Measurements from ENCODE around the gene NNMT. TPM values are rescaled to one million over a fixed set of nuclear protein-coding genes. Genes with fewer than 3 reads are reported as not detected.

NNMT gene
- total RNA-seq, 3 donors from 2014 or later: 13.1 to 112 (median 65.9) TPM

DNA sequence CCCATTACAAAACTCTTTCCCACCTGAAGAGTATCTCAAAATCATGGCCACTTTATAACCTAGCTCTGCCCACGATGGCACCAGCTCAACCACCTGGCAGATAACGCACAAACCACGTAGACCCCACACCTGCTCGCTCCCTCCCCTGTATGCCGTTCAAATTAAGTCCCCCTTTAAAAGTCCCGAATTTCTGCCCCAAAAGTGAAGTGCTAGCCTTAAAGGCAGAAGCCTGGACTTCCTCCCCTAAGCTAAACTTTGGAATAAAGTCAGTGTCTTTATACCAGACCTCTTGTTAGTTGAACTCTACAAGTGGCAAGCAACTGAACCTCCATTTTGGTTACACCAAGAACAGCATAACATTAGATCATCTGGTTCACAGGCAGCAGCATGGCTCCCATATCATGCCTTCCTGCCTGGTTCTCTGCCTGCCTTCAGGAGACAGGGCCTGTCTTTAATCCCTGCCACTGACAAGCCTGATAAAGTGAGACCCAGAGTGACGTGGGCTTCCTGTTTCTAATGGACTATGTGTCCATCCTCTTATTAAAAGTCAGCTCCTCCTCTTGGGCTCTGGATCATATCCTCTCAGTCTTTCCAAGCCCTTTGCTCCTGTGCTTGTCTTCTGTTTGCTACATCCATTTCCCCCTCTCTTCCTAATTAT, 32.6 kb upstream of the NNMT start:
- Histone ChIP-seq H3K9me3 (no peaks in the 10 kb centered on the region), H3K4me1 (ENCODE audit: low read depth) (no peaks in the 10 kb centered on the region), H3K4me3 (no peak overlapping the region), H3K36me3 (ENCODE audit: low read depth) (no peaks in the 10 kb centered on the region)
- ATAC-seq: no peak
- no peak for DNase-seq
- TF ChIP-seq, protein P1, sequence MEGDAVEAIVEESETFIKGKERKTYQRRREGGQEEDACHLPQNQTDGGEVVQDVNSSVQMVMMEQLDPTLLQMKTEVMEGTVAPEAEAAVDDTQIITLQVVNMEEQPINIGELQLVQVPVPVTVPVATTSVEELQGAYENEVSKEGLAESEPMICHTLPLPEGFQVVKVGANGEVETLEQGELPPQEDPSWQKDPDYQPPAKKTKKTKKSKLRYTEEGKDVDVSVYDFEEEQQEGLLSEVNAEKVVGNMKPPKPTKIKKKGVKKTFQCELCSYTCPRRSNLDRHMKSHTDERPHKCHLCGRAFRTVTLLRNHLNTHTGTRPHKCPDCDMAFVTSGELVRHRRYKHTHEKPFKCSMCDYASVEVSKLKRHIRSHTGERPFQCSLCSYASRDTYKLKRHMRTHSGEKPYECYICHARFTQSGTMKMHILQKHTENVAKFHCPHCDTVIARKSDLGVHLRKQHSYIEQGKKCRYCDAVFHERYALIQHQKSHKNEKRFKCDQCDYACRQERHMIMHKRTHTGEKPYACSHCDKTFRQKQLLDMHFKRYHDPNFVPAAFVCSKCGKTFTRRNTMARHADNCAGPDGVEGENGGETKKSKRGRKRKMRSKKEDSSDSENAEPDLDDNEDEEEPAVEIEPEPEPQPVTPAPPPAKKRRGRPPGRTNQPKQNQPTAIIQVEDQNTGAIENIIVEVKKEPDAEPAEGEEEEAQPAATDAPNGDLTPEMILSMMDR (IDR thresholded peaks at IDR 0.05): no peak
- intact Hi-C loops (cut with DNase I, micrococcal nuclease): loop anchor here (5.0 to 10.0 kb wide), 3 partner anchors 226 to 366 kb away; no protein-coding TSS in a partner anchor

DNA sequence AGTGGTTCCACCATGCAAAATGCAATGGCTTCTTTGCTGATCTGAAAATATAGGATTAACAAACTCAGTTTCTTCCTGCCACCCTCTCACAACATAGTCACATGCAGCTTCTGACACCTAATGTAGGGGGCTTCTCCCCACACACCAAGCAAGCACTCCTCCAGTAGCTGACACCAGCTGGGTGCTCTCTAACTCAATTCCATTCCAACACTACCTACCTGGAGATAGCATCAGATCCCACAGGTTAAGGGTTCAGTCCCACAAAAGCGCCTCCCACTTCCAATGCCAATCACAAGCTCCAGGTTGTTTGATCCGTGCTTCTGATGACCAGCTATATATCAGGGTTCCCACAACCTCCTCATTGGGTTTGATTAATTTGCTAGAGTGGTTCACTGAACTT, 31.8 kb upstream of the NNMT start:
- Histone ChIP-seq H3K9me3 (no peaks in the 10 kb centered on the region), H3K4me1 (ENCODE audit: low read depth) (no peaks in the 10 kb centered on the region), H3K36me3 (ENCODE audit: low read depth) (no peaks in the 10 kb centered on the region), H3K4me3 (no peak overlapping the region)
- DNase-seq (no peak), ATAC-seq (no peak)
- intact Hi-C loops (cut with DNase I, micrococcal nuclease): loop anchor here (5.0 to 10.0 kb wide), 3 partner anchors 227 to 367 kb away; no protein-coding TSS in a partner anchor
- TF ChIP-seq, protein P1 (IDR thresholded peaks at IDR 0.05): no peak

DNA sequence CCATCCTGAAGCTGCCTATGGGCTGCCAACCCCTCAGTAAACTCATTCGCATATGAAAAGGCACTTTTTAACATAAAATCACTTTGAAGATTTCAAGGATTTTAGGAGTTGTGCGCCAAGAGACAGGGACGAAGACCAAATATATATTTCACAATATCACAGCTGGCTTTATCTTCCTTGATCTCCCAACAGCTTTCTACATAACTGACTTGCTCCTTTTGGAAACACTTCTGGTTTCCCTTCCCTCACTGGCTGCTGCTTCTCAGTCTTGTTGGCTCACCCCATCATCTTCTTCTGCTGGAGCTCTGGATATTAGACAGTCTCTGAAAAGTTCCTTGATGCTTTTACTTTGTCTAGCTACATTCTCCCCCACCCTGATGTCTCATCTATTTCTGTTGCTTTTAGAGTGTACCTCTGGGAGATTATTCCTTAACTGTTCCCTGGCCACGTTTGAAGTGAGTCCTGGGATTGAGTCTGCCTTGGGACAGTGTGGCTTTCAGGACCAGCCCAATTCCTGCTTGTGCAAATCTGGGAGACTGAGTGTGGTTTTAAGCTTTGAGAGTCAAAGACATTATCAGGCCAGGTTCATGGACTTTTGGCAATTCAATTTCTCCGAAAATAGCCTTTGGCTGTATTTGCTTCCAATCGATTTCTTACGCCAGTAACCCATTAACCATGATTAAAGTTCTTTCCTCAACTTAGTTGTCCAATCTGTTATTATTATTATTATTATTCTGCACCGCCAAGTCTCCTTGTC, 30.9 kb upstream of the NNMT start:
- Histone ChIP-seq H3K4me3 (no peak overlapping the region), H3K9me3 (no peaks in the 10 kb centered on the region), H3K36me3 (ENCODE audit: low read depth) (no peaks in the 10 kb centered on the region), H3K4me1 (ENCODE audit: low read depth) (no peaks in the 10 kb centered on the region)
- DNase-seq: no peak
- intact Hi-C loops (cut with DNase I, micrococcal nuclease): loop anchor here in 1 of 2 donors (10.0 kb wide), 1 partner anchor 270 kb away; no protein-coding TSS in a partner anchor
- no peak for ATAC-seq
- TF ChIP-seq, protein P1 (IDR thresholded peaks at IDR 0.05): no peak

DNA sequence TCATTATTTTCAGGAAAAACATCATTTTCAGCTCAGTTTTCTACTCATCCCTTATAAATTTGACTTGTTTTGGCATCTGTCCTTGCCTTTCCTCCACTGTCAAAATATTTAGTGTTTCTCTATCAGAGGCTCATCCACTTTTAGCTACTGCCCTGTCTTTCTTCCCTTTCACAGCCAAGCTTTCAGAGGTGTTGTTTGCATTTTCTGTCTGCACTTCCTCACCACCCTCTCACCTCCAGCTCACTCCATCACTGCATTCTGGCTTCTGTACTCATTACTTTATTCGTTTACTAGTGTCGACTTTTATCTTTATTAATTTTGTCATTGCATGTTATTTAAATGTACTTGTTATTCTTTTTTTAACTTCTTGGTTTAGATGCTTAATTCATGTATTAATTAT, 26.7 kb upstream of the NNMT start:
- H3K4me1 ChIP-seq (ENCODE audit: low read depth): no peaks in the 10 kb centered on the region
- no peaks in the 10 kb centered on the region for H3K9me3 ChIP-seq
- H3K36me3 ChIP-seq (ENCODE audit: low read depth): no peaks in the 10 kb centered on the region
- intact Hi-C loops (cut with DNase I, micrococcal nuclease): loop anchor here in 1 of 2 donors (10.0 kb wide), 1 partner anchor 275 kb away; no protein-coding TSS in a partner anchor
- H3K4me3 ChIP-seq: no peak overlapping the region
- ATAC-seq (no peak), DNase-seq (no peak)
- TF ChIP-seq, protein P1 (IDR thresholded peaks at IDR 0.05): no peak

DNA sequence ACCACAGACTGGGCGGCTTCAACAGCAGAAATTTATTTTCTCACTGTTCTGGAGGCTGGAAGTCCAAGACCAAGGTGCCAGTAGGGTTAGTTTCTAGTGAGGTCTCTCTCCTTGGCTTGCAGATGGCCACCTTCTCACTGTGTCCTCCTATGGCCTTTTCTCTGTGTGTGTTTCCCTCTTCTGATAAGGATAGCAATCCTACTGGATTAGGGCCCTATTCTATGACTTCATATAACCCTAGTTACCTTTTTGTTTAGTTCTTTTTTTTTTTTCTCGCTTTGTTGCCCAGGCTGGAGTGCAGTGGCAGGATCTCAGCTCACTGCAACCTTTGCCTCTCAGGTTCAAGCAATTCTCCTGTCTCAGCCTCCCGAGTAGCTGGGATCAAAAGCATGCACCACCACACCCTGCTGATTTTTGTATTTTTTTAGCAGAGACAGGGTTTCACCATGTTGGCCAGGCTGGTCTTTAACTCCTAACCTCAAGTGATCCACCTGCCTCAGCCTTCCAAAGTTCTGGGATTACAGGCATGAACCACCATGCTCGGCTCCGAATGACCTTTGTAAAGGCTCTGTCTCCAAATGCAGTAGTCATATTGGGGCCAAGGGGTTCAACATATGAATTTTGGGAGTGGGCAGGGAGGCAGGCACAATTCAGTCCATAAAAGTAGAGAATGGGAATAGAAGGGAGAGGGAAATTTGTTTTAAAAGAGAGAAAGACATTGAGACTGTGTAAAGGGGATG, 25.5 kb upstream of the NNMT start:
- H3K4me1 ChIP-seq (ENCODE audit: low read depth): no peaks in the 10 kb centered on the region
- TF ChIP-seq, protein P1 (IDR thresholded peaks at IDR 0.05): no peak
- no peak overlapping the region for H3K4me3 ChIP-seq
- intact Hi-C loops (cut with DNase I, micrococcal nuclease): no loop called here
- ATAC-seq: no peak
- no peak for DNase-seq
- no peaks in the 10 kb centered on the region for H3K36me3 ChIP-seq (ENCODE audit: low read depth)
- no peaks in the 10 kb centered on the region for H3K9me3 ChIP-seq

Data from mucosa of descending colon (tissue), 3 donors.